Measurements from ENCODE around the gene EPN2.
"Not testable (repeated sequence)": the region's sequence is repeated elsewhere in the genome, so short reads cannot be mapped to it uniquely, and the experiment has no call there.

The EPN2 gene

DNA sequence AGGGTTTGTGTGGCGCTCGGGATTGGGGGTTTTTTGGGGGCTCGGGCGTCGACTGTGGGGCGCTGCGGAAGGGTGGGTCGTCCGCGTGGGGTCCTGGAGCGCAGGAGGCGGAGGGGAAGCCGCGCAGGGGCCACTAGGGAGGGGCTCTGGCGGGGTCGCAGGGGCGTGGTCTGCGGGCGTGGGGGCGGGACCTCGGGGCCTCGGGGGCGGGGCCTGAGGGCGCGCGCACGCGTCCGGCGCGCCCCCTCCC lies at the start of gene EPN2:
EPN2 (plus strand) TSS at position 228 of the 250 bp plus-strand sequence. CDS start 45,754 bp downstream, outside the sequence.
- DNase-seq (ENCODE audit: low spot score): peak; percentile 87

DNA sequence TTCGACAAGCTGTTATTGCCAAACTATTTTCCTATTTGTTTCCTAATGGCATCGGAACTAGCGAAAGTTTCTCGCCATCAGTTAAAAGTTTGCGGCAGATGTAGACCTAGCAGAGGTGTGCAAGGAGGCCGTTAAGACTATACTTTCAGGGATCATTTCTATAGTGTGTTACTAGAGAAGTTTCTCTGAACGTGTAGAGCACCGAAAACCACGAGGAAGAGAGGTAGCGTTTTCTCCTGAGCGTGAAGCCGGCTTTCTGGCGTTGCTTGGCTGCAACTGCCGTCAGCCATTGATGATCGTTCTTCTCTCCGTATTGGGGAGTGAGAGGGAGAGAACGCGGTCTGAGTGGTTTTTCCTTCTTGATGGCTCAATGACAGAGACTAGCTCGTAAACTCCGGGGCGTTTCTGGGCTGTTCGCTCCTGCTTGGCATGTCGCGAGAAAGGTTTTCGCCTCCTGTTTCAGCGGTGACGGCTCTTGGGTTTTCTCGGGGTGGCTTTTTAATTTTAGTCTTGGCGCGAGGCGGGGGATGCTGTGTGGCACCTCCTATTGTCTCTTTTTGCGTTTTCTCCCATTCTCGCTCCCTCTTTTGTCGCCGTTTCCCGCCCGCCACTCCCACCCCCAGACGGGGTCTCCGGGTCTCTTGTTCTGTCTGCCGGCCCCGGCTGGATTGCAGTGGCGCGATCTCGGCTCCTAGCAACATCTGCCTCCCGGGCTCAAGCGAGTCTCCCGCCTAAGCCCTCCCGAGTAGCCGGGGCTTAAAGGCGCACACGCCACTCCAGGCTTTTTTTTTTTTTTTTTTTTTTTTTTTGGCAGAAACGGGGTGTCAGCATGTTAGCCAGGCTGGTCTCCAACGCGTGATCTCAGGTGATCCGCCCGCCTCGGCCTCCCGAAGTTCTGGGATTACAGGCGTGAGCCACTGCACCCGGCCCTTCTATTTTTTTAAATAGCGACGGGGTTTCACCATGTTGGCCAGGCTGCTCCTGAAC lies 49.0 kb upstream of the EPN2 start:
- DNase-seq (ENCODE audit: low spot score): not testable (repeated sequence)

DNA sequence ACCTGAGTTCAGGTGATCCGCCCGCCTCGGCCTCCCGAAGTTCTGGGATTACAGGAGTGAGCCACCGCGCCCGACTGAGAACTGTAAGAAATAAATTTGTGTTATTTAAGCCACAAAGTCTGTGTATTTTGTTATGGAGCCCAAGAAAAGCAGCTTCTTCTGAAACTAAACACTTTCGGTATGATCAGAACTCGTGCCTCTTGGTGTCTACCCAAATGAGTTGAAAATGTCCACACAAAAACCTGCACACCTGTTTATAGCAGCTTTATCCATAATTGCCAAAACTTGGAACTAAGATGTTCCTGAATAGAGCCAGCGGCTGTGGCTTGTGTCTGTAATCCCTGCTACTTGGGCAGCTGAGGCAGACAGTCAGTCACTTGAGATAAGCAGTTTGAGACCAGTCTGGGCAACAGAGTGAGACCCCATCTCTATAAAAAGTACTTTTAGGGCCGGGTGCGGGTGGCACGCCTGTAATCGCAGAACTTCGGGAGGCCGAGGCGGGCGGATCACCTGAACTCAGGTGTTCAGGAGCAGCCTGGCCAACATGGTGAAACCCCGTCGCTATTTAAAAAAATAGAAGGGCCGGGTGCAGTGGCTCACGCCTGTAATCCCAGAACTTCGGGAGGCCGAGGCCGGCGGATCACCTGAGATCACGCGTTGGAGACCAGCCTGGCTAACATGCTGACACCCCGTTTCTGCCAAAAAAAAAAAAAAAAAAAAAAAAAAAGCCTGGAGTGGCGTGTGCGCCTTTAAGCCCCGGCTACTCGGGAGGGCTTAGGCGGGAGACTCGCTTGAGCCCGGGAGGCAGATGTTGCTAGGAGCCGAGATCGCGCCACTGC lies 48.1 kb upstream of the EPN2 start:
- not testable (repeated sequence) for DNase-seq (ENCODE audit: low spot score)

DNA sequence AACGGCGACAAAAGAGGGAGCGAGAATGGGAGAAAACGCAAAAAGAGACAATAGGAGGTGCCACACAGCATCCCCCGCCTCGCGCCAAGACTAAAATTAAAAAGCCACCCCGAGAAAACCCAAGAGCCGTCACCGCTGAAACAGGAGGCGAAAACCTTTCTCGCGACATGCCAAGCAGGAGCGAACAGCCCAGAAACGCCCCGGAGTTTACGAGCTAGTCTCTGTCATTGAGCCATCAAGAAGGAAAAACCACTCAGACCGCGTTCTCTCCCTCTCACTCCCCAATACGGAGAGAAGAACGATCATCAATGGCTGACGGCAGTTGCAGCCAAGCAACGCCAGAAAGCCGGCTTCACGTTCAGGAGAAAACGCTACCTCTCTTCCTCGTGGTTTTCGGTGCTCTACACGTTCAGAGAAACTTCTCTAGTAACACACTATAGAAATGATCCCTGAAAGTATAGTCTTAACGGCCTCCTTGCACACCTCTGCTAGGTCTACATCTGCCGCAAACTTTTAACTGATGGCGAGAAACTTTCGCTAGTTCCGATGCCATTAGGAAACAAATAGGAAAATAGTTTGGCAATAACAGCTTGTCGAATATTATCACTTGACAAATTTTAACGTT lies 47.3 kb upstream of the EPN2 start:
- DNase-seq (ENCODE audit: low spot score): not testable (repeated sequence)

DNA sequence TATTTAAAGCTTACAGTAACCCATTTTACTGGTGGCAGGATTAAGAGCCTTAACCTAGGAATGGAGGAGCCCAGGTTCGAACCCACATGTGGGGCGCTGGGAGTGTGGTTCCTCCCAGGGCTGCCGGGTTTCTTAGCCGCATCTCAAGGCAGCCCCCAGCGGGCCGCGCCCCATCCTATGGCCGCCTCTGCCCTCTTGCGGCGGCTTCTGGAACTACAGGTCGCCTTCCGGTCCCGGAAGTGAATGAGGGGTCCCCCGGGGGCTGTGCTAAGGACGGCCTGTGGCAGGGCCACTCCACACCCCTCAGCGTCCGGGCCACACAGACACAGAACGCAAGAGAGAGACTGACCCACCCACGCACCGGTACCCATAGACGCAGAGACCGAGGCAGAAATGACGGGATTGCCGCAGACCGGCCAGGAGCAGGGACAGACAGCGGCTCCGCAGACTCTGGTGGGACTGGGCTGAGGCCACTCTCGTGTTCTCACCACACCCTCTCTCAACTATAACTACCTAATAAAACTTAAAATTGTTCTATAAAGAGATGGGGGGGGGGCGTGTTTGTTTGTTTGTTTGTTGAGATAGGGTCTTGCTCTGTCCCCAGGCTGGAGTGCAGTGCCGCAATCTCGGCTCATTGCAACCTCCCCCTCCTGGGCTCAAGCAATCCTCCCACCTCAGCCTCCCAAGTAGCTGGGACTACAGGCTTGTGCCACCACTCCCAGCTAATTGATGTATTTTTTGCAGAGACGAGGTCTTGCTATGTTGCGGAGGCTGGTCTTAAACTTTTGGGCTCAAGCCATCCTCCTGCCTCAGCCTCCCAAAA lies 40.6 kb upstream of the EPN2 start:
- not testable (repeated sequence) for DNase-seq (ENCODE audit: low spot score)

DNA sequence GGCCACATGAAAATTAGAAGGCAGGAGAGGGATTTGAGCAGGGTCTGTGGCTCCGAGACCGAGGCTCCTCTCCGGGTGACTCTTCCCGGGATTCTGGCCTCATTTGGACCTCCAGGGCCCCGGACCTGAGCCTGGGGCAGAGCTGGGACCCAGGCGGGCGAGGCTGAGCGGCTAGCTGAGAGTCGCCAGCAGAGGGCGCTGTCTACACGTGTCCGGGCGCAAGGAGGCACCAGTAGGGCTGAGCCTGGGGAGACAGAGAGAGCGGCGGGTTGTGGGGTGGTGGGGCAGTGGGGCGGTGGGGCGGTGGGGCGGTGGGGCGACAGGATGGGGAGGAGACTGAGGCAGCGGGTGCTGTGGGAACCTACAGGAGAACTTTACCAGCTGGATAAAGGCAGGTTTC lies 34.7 kb upstream of the EPN2 start:
- DNase-seq (ENCODE audit: low spot score): not testable (repeated sequence)

DNA sequence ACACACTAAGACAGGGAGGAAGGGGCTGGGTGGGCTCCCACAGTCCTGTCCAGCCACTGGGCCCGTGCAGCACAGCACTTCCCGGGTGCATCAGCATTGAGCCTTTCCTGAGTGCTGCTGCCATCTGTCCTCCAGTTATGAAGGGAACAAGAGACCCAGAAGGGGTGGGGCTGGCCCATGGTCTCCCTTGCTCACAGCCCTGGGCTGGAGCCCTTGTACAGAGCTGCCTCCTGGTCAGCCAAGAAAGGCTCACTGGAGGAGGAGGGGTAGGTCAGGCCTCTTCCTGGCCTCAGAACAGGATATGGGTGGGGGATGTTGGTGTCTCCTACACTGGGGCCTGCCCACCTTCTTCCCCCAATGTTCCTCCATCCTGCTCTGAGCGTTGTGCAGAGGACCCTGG lies 33.7 kb upstream of the EPN2 start:
- not testable (repeated sequence) for DNase-seq (ENCODE audit: low spot score)

DNA sequence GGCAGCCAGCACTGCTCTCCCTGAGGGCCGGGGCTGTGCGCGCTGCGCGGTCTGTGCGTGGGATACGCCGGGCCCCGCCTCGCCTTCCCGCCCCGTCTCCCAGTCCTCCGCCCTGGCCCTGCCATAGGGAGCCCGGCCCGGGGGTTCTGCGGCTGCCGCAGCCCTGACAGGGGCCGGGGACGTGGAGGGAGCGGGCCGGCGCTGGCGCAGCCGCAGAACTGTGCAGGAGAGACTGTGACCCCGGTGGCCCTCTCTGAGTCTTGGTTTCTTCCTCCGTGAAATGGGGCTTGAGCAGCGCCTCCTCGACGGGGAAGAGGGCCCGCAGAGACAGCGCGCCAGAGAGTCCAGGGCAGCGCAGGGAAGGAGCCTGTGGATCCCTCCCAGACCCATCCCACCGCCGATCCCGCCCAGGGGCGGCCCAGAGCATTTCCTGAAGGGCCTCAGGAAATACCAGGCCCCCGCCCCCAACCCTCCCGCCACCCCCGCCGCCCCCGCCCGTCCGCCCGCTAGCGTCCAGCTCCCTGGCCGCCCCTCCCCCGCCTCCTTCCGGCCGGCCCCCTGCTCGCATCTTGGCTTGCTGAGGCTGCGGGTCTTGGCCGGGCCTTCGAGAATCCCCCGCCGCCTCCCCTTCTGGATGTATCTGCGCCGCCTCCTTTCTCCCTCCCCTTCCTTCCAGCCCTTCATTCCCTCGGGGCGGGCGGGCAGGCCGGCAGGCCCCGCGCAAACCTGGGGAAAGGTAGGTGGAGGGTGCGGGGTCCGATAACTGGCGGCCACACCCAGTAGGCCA lies 21.9 kb upstream of the EPN2 start:
- not testable (repeated sequence) for DNase-seq (ENCODE audit: low spot score)

DNA sequence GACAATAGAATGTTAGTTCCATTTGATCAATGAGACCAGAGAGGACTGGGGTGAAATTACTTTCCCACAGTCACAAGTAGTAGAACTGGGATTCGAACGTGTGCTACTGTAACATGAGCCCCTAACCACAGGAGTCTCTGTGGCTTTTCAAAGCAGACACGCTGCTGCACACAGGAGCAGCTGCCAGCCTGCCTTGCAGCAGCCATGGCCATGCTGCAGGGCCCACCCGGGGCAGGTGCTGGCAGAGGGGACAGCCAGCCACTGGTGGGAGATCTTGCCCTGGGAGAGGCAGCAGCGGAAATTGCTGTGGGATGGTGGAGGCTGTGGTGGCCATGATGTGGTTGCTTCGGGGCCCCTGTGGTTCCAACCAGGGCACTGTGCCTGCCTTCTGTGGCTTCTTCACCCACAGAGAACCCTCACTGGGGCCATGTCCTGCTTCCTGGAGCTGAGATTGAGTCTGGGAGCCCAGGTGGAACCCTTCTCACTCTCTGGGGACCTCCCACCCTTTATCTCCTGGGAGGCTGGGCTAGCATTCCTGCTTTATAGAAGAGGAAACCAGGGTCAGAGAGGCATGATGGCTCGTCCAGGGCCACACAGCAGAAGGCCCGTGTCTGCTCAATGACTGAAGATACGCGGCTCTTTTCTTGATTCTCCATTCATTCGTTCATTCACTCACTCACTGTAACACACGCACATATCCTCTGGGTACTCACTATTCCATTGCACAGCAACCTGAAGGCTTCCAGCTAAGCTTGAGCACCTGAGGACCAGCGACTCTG lies 20.8 kb upstream of the EPN2 start:
- DNase-seq (ENCODE audit: low spot score): not testable (repeated sequence)

DNA sequence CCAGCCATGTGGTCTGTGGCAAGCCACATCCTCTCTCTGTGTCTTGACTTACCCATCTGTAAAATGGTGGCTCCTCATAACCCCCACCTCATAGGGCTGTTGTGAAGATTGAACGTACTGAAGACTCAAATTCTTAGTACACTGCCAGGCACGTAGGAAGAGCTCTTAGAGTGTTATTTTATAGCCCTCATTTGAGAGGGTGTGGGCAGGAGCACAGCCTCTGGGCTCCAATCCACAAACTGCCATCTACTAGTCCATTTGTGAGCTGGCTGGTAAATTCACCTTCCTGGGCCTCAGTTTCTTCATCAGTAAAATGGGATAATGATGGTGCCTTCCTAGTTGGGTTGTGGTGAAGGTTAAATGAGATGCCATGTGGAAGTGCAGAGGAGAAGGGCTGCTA lies 18.3 kb upstream of the EPN2 start:
- DNase-seq (ENCODE audit: low spot score): not testable (repeated sequence)

DNA sequence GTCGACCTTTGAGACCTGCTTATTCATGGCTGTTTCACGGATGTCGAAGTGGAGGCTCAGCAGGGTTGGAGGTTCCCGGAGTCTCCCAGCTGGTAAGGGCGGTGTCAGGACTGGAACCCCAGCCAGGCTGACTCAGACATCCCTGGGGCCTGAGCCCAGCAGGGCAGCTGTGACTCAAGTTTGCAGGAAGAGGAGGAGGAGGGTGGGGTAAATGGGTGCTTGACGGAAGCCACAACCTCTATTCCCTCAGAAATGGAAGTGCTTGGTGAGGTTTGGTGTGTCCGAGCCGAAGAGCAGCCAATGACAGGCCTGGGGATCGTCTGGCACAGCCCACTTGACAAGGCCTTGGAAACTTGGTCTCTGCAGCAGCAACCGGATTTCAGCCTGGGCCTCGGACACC lies 17.8 kb upstream of the EPN2 start:
- not testable (repeated sequence) for DNase-seq (ENCODE audit: low spot score)

DNA sequence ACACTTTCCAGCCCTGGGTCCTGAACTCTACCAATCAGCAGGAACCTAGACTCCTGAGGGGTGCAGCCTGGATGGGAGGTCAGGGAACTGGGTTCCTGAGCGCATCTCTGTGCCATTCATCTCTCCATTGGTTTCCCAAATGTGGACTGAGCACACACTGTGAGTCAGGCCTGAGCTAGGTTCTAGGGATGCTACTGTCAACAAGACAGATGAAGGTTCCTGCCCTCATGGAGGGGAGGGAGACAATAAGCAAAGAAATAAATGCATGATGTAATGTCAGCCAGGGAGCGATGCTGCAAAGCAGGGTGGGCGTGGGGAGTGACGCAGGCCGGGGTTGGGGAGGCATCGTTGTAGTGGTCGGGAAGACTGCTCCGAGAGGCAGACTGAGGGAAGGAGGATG lies 17.0 kb upstream of the EPN2 start:
- not testable (repeated sequence) for DNase-seq (ENCODE audit: low spot score)

DNA sequence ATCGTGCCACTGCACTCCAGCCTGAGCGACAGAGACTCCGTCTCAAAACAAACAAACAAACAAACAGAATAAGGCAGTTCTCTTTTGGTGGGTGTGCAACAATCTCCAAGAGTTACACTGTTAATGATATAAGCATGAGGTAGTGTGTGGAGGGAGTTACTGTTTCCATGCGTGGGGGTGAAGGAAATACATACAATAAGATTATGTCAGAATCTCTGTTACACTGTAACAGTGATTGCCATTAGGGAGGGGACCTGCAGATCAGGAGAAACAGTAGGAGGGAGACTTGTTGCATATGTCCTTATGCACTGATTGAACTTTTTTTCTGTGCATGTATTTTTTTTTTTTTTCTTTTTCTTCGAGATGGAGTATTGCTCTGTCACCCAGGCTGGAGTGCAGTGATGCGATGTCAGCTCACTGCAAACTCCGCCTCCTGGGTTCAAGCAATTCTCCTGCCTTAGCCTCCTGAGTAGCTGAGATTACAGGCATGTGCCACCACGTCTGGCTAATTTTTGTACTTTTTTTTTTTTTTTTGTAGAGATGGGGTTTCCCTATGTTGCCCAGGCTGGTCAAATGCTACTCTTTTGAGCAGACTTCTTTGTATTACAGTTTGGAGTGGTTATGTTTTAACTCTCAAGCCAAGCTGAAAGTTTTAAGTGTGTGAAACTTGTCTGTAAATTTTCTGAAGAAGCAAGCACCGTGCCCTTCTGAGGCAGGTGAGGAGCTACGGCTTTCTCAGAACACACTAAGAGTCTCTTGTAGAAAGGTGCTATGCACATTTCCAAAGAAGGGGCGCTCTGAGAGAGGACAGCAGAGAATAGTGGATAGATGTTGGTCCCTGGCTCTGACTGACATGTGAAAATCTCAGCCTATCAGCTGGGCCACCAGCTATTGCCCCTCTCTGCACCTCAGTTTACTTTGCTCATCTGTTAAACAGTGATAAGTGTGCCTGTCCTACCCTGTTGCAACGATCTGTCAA lies 10.3 kb upstream of the EPN2 start:
- DNase-seq (ENCODE audit: low spot score): not testable (repeated sequence)

DNA sequence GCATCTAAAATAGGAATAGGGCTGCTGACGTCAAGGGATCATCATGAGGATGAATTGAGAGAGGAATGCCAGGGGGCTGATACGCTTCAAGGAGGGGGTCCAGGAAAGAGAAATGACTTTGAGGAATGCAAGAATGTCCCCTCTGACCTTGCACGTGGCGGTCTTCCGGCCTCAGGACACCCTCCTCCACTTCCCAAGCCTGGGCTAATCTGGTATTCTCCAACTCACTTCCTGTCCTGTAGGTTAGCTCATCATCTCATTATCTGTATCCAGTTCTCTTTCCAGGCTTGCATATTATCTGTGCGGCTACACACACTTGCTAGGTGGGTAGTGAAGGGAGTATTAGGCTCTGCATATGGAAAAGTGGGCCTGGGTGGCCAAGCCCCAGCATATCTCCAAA lies 2.5 kb upstream of the EPN2 start:
- DNase-seq (ENCODE audit: low spot score): not testable (repeated sequence)

DNA sequence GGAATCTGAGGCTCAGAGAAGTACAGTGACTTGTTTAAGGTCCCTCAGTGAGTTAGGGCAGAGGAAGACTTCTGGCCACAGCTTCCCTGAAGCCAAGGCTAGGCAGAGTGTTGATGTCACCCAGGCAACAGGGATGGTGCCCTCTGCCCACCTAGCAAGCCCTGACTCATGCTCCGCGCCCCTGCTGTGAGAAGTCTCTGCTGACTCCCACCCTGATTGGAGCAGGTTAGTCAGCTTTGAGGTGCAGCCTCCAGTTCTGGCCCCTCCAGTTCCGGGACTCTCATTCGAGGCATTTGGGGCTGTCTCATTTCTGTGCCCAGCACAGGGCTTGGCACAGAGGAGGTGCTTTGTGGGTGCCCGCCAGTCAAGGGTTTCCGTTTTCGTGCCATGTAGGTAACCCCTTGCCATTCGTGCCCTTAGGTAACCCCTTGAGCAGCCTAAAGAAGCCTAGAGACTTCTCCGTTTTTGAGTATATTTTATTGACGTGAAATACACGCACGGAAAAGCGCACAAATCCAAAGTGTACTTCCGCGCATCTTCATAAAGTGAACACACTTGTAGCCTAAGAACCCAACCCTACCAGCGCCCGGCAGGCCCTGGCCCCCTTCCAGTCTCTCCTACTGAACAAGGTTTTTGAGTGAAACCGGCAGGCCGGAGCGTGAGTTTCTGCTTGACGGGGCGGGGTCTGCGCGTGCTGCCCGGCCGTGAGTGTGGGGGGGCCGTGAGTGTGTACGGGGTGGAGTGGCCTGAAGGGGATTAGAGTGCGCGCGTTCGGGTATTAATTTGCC lies 621 bp upstream of the EPN2 start:
- DNase-seq (ENCODE audit: low spot score): not testable (repeated sequence)

DNA sequence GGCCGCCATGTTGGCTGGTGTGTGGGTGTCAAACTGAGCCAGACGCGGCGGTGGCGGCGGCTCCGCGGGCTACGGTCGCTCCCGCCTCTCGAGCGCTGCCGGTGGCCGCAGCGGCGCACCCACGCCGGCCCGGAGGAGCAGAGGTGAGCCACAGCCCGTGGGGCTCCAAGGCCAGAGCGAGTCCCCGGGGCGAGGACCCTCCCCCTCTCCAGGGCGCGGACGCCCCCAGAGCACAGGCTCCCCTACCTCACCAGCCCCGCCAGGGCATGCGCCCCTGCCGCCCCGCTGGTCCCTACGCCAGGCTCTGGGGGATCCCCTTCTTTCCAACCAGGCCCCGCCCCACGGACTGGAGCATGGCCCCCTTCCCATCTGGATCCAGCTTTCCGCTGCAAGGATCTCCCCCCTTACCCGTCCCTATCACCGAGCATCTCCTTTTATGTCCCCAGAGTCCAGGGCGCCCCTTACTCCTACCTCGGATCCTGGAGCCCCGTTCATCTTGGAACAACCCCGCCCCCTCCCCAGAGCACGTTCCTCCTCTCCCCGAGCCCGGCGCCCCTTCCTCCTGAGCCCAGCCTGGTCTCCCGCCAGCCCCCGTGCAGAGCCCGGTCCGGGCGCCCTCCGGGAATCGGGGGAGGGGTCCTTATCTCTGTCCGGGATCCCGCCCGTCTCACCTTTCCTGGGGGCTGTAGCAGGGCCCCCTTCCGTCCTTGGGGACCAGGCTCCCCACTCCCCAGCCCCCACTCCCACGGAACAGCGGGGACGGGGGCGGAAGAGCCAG lies 412 bp downstream of the EPN2 start:
- DNase-seq (ENCODE audit: low spot score): no peak

DNA sequence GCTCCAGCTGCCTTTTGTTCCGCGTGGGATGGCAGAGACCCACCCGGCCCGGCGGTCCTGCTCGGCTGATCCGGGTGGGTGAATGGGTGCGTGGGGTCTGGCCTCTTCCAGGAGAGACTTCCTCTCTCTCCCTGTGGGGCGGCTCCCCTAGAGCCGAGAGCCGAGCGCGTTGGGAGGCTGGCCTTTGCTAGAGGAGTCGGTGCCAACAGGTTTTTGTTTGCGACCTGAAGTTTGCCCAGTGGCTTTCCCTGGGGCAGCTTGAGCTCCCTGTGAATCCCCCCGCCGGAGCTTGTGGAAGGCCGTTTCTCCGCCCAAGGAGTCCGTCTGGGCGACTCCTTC lies 970 bp downstream of the EPN2 start:
- peak; percentile 49 for DNase-seq (ENCODE audit: low spot score)
